Iris pigment epithelial cell (primary cell): ENCODE data around the gene FADD.

ENCODE experiments used
- DNase-seq: peaks from one replicate; pipeline ENCODE4 v3.0.0-alpha.2; 2011; ENCODE audit warnings: low read depth

The FADD gene

GRCh38 chr11:70202920-70203750, at the start of gene FADD:
Gene FADD, plus strand, starts transcription at chr11:70203296. Its CDS starts 164 bp downstream, at chr11:70203460.
- peak; percentile 91 for DNase-seq

- DNase-seq = no peak
Observed at GRCh38 chr11:70155386-70155785, 47.7 kb upstream of the FADD start.

- DNase-seq = no peak
Observed at GRCh38 chr11:70156291-70157037, 46.6 kb upstream of the FADD start.

GRCh38 chr11:70158201-70158600, 44.9 kb upstream of the FADD start:
- peak; percentile 30 for DNase-seq

- DNase-seq = no peak
Observed at GRCh38 chr11:70158757-70159389, 44.2 kb upstream of the FADD start.

GRCh38 chr11:70159627-70160570, 43.2 kb upstream of the FADD start:
- peak; percentile 5 for DNase-seq

GRCh38 chr11:70161043-70161625, 42.0 kb upstream of the FADD start:
- DNase-seq = no peak

- no peak for DNase-seq
Observed at GRCh38 chr11:70164705-70165104, 38.4 kb upstream of the FADD start.

- DNase-seq = no peak
Observed at GRCh38 chr11:70167120-70167519, 36.0 kb upstream of the FADD start.

- DNase-seq = no peak
Observed at GRCh38 chr11:70167723-70168404, 35.2 kb upstream of the FADD start.

- DNase-seq = no peak
Observed at GRCh38 chr11:70168405-70168754, 34.7 kb upstream of the FADD start.

GRCh38 chr11:70169127-70169526, 34.0 kb upstream of the FADD start:
- no peak for DNase-seq

- no peak for DNase-seq
Observed at GRCh38 chr11:70169632-70170031, 33.5 kb upstream of the FADD start.

- no peak for DNase-seq
Observed at GRCh38 chr11:70170596-70171210, 32.4 kb upstream of the FADD start.

GRCh38 chr11:70173018-70173417, 30.1 kb upstream of the FADD start:
- peak; percentile 5 for DNase-seq

GRCh38 chr11:70174547-70175235, 28.4 kb upstream of the FADD start:
- DNase-seq = no peak

GRCh38 chr11:70175236-70175698, 27.8 kb upstream of the FADD start:
- no peak for DNase-seq

GRCh38 chr11:70176940-70177689, 26.0 kb upstream of the FADD start:
- peak; percentile 7 for DNase-seq

- DNase-seq = no peak
Observed at GRCh38 chr11:70180906-70181305, 22.2 kb upstream of the FADD start.
